ENCODE data around the gene TMEM109.

TMEM109 gene

DNA sequence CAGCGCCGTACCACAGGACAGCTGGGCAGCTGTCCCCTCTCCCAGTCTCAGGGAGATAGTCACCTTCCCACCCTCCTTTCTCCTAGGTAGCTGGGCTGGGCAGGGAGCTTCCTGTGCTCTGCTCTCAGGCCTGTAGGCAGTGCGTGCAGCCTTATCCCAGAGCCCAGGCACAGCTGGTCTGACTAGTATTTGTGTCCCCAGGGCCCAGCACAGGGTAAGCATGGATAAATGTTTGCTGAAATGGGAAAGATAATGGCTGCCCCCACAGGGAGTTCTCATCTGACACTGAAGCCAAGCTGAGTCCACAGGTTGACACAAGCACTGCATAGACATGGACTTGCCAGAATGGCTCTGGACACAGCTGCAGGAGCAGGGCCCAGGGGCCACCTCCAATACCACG is 28.3 kb downstream of the TMEM109 start:
- no peak for DNase-seq (ENCODE audit: low spot score)

DNA sequence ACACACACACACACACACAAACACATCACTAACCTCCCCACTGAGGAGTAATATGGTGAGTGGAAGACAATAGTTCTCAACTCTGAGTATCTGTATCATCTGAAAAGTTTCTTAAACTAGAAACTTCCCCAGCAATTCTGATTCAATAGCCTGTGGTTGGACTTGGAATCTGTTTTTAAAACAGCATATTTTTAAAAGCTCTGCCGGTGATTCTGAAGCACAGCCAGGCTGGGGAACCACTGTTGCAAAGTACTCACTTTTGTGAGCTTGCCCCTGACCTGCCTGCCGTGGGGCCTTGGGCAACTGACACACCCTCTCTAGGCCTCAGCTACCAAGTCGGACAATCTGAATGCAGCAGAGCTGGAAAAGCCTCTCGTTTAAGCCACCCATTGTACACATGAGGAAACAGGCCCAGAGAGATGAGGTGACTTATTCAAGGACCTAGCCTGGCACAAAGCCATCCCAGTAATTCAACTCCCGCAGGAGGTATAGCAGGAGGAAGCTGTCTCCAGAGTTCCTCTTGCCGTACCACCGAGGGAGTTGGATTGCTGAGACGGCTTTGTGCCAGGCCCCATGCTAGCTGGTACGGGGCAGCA is 29.1 kb downstream of the TMEM109 start:
- DNase-seq (ENCODE audit: low spot score): no peak

DNA sequence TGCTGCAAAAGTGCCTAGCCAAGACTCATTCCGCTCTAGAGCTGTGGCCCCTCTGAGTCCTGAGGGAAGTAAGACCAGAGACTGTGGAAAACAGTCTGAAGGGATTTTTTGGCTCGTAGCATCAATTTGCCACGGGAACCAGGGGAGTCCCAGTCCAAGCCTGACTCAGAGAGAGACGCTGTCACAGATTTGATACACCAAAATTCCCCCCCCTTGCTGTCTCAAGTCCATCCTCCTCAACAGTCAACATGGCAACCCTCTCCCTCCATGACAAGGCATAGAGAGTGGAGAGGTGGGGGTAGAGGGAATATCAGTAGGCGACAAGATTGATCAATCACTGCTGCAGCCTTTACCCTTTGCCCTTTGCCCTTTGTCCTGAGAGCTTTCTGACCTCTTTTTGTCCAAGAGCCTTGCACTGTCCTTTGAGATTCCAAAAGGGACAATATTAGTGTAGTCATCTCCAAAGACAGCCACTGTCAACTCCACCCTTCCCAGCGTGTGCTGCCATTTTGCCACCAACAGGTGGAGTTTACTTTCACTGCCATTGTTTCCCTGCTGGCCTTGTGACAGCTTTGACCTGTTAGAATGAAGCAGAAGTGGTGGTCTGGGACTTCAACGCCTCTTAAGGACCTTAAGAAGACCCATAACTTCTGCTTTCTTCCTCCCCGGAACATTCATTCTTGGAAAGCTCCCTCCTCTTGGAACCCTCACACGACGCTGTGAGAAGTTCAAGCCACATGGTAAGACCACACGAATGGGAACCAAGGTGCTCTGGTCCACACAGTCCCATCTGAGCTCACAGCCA is 30.7 kb downstream of the TMEM109 start:
- no peak for DNase-seq (ENCODE audit: low spot score)

DNA sequence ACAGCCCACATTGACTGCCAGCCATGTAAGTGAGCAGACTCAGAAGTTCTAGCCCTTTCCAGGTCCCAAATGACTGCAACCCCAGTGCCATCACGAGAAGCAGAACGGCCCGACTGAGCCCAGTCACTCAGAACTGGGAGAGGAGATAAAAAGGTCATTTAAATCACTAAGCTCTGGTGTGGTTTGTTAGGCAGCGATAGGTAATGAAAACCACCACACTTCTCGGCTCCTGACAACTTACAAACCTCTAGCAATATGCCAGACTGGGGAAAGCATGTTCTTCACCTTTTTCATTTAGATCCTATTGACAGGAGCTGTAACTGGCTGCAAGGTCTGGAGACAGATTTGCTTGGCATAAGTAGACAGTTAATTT is 31.3 kb downstream of the TMEM109 start:
- no peak for DNase-seq (ENCODE audit: low spot score)

DNA sequence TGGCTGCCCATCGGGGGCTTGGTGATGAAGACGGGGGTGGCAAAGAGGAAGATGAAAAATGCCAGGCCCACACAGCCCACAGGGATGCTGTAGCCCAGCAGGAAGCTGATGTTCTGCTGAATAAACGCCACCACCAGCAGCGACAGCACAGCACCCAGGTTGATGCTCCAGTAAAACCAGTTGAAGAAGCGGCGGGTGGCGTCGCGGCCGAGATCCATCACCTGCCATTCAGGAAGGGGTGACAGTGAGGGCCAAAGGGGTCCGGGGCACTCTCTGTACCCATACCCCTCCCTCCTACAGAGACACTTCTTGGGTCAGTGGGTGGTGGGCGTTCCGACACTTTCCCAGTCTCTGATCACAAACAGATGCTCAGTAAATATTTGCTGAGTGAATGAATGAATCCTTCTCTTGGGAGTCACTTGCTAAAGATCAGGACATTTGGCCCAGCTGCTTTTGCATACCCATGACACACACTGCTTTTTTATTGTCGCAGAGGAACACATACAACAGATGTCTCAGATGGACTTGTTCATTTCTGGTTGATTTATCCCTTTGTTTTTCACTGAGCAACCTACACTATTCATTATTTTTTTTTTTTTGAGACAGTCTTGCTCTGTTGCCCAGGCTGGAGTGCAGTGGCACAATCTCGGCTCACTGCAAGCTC is 32.8 kb downstream of the TMEM109 start:
- DNase-seq (ENCODE audit: low spot score): no peak

DNA sequence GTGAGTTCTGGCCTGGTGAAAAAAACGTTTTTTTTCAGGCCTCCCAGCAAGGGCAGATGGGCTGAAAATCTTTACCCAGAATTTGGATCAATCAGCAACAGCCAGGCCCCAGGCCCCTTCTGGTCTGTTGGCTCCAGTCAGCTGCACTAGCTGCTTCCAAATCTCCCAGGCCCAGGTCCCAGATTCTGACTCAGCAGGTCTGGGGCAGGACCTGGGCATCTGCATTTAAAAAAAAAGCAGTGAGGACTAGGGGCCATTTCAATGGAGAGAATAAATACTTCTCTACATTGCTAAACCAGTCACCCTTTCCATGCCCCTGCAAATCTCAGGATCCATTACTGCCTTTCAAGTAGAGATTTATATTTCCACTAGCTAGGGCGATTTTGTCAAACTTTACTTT is 33.7 kb downstream of the TMEM109 start:
- no peak for DNase-seq (ENCODE audit: low spot score)

DNA sequence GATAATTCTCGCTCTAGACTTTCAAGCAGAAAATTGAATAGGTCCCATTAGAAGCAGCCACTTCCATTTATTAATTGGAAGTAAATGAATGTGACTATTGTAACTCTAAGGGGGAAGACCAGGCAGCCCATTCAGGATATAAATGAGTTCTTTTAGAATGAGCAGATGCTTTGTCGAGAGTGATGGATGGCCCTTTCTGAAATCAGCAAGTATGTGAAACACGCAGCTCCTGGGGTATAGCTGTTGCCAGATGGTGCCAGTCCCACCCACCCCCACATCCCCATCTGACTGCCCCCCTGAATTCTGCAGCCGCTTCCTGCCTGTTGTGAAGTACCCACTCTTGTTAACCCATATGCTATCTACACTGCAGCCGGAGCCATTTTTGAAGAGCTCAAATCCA is 34.3 kb downstream of the TMEM109 start:
- no peak for DNase-seq (ENCODE audit: low spot score)

DNA sequence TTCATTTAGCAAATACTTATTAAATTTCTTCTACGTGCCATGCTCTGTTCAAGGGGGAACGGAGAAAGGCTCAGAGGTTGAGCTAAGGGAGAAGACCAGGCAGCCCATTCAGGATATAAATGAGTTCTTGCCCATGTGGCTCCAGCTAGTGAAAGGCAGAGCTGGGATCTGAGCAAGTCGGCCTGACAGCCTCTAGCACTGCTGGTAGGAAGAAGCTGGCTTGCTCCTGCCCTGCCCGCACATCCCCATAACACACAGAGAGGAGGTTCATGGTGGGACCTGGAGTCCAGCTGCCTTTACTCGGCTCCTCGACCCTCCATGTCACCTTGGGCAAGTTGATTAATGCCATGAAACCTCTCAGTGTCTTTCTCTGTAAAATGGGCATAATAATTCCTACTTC is 36.1 kb downstream of the TMEM109 start:
- no peak for DNase-seq (ENCODE audit: low spot score)

DNA sequence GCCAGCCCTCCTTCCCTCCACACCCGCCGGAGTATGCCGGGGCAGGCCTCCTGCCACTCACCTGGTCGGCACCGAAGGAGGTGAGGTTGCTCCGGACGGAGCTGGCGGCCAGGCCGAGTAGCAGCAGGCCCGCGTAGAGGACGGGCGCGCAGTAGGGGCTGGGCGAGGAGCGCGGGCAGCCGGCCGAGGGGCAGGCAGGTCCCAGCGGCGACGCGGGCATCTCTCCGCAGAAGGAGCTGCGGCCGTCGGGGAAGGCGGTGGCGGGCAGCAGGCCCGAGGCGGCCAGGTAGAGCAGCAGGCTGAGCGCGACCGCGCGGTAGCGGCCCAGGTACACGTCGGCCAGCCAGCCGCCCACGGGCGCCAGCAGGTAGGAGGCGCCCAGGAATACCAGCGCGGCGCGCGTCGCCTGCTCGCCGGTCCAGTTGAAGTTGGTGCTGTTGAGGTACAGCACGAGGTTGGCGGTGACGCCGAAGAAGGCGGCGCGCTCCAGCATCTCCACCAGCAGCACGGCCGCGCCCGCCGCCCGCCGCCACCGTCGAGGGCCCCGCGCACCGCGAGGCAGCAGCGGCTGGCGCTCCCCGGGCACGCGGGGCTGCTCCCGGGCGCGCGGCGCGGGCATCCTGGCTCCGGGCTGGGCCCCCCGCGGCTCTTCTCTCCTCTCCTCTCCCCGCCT is 37.1 kb downstream of the TMEM109 start:
- DNase-seq (ENCODE audit: low spot score): peak; percentile 7

DNA sequence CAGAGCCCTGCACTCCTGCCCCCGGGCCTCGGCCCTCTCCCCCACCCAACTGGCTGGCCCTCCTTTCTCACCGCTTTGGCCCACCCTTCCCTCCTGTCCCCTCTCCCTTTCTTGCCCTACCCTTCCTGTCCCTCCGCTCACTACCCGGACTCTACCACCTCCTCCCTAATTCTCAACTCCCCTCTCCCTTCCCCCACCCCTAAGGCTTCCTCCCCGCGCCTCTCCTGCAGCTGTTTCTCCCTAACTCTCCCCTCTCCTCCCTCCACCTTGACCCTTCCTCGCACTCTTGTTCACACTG is 37.6 kb downstream of the TMEM109 start:
- no peak for DNase-seq (ENCODE audit: low spot score)

DNA sequence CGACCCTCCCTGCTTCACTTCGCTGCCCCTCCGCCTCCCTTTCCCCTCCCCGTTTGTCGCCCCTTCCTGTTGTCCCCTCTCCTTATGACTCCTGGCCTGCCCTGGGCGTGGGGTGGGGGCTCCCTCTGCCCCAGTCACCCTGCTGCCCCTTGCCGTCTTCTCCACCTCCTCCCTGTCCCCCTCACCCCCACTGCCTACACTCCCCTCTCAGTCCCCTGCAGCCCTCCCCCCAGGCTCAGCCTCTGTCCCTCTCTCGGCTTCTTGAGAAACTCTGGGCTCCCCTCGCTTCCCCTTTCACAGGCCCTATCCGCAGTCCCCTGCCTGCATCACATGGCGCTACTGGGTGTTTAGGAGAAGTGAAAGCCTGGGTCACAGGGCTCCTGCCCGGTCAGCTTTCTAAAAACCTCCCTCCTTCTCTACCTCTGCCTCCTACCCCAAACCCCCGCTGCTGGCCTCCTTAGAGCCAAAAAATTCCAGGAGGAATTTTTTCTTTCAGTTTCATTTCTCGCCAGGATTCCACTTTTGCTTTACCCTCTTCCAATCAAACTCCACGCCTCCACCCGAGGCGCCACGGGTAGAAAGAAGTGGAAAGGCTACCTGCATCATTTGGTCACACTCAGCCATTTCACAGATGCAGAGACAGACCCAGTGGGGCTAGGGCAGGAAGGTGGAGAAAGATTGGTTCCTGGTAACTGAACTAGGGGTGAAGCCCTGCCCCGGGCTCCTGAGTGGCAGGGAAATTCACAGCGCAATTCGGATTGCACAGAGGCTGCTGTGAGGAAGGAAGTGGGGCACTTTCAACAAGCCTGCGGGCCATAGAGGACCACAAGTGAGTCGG is 38.2 kb downstream of the TMEM109 start, which contains the start of gene SLC15A3:
SLC15A3 (minus strand) TSS at position 273 of the 838 bp plus-strand sequence. CDS start 625 bp downstream, outside the sequence.
- peak; percentile 45 for DNase-seq (ENCODE audit: low spot score)

DNA sequence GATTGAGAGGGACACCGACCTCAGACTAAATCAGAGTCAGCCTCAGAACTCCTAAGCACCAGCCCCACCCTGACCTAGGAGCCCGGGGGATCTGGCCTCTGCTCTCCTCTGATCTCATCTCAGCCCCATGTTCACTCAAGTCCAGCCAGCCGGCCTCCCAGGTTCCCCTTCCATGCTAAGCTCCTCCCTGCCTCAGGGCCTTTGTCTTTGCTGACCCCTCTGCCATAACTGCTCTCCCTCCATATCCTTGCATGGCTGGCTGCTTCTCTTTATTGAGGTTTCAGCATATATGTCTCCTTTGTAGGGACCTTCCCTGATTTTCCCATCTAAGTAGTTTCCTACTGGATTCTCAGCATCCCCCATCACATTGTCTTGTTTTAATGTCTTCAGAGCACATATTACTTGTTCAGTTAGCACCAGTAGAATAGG is 38.8 kb downstream of the TMEM109 start:
- no peak for DNase-seq (ENCODE audit: low spot score)

DNA sequence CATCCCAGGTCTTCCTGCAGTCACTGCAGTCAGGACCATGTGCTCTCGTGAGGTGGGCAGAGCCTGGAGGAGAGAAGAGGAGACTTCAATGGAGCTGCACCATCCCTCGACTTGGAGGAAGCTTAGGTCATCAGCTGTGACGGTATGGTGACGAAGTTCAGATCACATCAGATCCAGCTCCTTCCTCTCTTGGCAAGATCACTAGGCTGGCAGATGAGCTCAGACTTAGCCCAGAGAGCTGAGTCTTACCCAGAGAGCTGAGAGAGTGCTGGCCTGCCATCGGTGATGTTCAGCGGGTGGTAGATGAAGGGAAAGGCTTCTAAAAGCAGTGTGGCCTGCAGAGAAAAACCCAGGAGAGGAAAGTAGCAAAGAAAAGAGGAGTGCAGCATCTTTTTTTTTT is 39.8 kb downstream of the TMEM109 start:
- DNase-seq (ENCODE audit: low spot score): no peak

DNA sequence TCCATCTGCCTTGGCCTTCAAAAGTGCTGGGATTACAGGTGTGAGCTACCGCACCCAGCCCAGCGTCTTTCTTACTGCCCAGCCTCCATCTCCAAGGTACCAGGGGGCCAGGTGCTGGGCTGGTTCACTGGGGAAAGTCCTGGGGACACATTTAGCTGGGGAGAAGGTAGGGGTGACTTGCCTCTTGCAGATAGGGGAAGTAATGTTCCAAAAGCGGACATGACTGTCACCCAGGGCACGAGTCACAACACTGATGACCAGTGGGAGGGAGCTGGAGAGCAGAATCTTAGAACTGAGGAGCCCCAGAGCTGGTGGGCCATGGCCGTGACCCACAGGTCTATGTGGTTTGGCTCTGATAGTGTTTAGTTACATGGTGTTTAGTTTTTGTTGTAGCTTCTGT is 40.5 kb downstream of the TMEM109 start:
- no peak for DNase-seq (ENCODE audit: low spot score)

DNA sequence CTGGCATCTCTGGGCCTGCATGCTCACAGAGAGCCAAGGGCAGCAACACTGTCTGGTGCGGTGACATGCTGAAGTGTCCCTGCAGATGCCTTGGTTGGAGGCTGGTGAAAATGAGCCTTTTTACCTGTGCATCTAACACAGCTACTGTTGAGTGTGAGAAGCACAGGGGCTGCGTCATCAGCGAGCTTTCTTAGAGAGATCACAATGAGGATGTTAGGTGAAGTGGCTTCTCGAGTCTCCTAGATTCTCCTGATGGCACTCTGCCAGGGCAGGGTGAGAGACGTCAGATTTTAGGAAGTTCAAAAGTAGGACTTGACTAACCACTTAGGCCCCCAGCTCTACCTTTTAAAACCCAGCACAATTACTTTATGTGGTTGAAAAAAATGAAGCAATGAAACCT is 41.6 kb downstream of the TMEM109 start:
- DNase-seq (ENCODE audit: low spot score): no peak

DNA sequence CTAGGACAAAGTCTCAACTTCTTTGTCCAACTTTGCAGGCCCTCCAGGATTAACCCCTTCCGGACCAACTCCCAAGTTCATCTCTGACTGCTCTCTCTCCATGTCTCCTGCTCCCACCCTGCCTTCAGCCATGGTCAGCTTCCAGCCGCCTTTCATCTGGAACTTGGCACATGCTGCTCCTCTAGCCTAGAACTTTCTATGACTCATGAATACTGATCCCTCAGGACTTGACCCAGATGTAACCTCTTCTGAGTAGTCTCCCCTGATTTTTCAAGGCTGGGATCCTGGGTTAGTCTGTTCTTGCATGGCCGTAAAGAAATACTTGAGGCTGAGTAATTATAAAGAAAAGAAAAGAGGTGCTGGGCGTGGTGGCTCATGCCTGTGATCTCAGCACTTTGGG is 43.2 kb downstream of the TMEM109 start:
- no peak for DNase-seq (ENCODE audit: low spot score)

DNA sequence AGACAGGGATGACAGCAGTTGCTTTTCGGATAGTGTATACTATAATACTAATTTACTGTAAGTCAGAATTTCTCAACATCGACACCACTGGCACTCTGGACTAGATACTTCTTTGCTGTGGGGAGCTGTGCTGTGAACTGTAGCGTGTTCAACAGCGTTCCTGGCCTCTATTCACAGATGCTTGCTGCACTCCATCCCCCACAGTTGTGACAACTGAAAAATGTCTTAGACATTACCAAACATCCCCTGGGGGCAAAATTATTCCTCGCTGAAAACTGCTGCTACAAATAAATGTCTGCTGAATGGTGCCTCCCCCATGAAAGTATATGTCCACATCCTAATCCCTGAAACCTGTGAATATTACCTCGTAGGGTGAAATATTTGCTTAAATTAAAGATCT is 45.5 kb downstream of the TMEM109 start:
- DNase-seq (ENCODE audit: low spot score): no peak

DNA sequence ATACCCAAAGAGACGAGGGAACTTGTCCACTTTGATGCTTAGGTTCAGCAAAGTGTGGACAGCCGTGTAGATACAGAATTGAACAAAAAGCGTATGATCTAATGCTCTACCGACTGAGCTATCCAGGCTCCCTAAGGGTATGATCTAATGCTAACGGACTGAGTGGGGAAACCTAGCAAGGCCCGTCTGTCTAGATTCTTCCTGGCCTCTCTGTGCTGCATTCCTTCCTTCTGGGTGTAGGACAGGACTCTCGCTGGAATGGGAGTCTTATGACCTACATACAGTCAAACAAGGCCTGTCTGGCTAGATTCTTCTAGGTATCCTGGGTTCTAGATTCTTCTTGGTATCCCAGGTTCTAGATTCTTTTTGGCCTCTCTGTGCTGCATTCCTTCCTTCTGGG is 46.4 kb downstream of the TMEM109 start:
- DNase-seq (ENCODE audit: low spot score): no peak

DNA sequence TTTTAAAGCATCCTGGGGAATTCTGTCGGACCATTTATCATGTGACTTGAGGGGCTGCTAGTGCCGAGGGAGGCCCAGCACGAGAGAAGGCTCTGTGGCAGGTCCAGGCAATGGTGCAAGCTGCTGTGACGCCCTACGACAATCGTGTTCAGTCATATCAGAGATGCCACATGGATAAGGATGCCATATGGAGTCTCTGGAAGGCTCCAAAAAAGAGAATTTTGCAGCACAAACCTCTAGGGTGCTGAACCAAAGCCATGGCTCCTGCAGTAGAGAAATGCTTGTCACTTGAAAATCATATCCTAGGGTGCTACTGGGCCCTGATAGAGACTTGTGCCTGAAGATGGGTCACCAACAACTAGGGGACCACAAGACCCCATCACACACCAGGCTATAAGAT is 50.8 kb downstream of the TMEM109 start:
- no peak for DNase-seq (ENCODE audit: low spot score)

DNA sequence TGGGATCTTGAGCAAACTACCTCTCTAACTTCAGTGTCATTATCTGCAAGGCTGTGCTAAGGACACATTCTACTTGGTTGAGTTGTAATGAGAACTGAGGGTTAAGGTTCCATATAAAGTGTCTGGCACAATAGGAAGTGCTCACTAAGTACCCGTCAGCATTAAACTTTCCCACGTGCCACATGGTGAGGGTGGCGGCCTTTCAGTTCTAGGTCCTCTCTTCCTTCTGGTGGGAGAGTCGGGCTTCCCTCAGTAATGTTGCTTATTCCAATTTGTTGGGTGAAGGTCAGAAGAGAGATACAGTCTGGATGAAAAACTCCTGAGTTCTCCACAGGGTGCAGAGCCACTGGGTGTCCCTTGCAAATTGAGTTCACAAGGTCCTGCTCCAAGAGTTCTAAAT is 52.9 kb downstream of the TMEM109 start:
- no peak for DNase-seq (ENCODE audit: low spot score)

DNA sequence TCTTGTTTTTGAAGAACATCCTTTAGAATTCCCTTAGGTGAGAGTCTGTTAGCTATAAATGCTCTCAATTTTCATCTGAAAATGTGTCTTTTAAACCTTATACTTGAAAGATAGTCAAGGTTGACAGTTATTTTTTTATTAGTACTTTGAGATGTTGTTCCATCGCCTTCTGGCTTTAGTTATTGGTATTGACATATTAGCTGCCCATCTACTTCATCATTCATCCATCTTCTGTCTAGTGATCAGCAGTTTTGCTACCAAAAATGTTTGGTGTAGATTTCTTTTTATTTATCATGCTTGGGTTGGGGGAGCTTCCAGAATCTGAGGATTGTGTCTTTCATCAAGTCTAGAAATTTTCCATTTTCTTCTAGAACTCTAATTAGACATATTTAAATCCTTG is 54.3 kb downstream of the TMEM109 start:
- no peak for DNase-seq (ENCODE audit: low spot score)

DNA sequence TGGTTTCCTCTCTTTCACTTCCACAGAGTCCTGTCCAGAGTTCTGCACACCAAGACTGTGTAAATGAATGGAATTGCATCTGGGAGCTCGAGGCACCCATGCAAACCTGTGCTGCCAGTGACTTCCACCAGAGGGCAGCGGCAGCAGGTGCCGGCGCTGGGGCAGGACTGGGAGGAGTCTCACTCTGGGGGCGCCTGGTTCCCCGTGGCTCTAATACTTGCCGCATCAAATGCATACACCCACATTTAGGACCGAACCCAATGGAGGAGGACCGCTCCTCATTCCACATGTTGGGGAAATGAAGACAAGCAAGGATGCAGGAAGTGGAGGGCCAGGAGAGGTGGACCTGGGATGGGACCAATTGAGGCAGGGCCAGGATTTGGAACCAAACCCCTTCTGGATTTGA is 56.4 kb downstream of the TMEM109 start:
- peak; percentile 81 for DNase-seq (ENCODE audit: low spot score)
